NCI-H1436 treated with DMSO at 0.1 percent for 48 hours (cell line): ENCODE results near the gene TSNAX.

Experiments
- DNase-seq: peaks from one replicate; lab custom pipeline; 2025; lab: John Stamatoyannopoulos, UW

TSNAX gene

GRCh38 chr1:231601824-231602672, 73.6 kb downstream of the TSNAX start:
- no peak for DNase-seq

GRCh38 chr1:231602673-231602984, 74.2 kb downstream of the TSNAX start:
- DNase-seq = no peak

GRCh38 chr1:231603598-231604275, 75.3 kb downstream of the TSNAX start:
- DNase-seq = peak; percentile 38

GRCh38 chr1:231604276-231604621, 75.8 kb downstream of the TSNAX start:
- no peak for DNase-seq

- no peak for DNase-seq
These were observed 77.0 kb downstream of the TSNAX start for GRCh38 chr1:231605149-231606100.

GRCh38 chr1:231606712-231607111, 78.2 kb downstream of the TSNAX start:
- no peak for DNase-seq

GRCh38 chr1:231610388-231610787, 81.9 kb downstream of the TSNAX start:
- DNase-seq = no peak

- no peak for DNase-seq
These were observed 82.6 kb downstream of the TSNAX start for GRCh38 chr1:231611111-231611510.

- no peak for DNase-seq
These were observed 83.4 kb downstream of the TSNAX start for GRCh38 chr1:231611851-231612250.

GRCh38 chr1:231612393-231613089, 84.1 kb downstream of the TSNAX start:
- DNase-seq = no peak

- no peak for DNase-seq
These were observed 85.2 kb downstream of the TSNAX start for GRCh38 chr1:231613419-231614349.
